ENCODE data around the gene SOWAHA. TPM values are rescaled to one million over a fixed set of nuclear protein-coding genes. Genes with fewer than 3 reads are reported as not detected.

SOWAHA gene
- total RNA-seq, 1 experiment from 2014 or later, result 0.20 TPM

DNA sequence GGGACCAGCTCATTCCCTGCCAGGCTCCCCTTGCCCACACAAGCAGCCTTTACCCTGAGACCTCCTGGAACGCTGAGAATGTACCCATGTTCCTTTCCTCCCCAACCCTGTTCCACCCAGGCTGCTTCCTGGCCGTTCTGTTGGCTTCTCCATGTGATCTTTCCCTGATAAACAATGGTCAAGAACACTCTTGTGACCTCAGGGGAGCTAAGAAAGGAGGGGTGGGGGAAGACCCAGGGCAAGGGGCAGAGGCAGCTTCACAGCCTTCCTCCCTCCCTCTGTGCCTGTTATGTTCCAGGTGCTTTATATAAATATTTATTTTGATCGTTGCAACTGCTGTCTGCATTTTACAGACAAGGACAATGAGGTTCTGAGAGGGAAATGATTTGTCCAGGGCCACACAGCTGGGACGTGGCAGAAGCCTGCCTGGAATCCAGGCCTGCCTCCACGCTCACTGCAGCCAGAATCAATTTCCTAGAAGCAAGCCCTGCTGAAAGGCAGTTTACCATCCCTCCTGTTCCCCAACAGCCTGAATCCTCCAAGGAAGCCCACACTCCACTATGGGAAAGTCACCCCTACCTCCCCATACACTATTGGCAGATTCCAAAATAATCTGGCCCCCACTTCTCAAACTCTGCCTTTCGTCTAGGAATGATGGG, 13.5 kb downstream of the SOWAHA start:
- Histone ChIP-seq H4K20me1 (ENCODE audit: control insufficient read depth, insufficient read depth, insufficient read length) (no peaks in the 10 kb centered on the region), H3K23ac (ENCODE audit: insufficient read length, low read depth, low read length) (no peak overlapping the region), H3K4ac (ENCODE audit: low read depth, low read length) (no peak overlapping the region), H2AK5ac (ENCODE audit: insufficient read length, low read length) (no peak overlapping the region), H3K4me2 (ENCODE audit: insufficient read depth, insufficient read length, low read length) (peak overlapping the region; percentile 18), H4K8ac (replicated peaks; ENCODE audit: insufficient read length, low read depth, low read length) (no peak overlapping the region), H3K23me2 (ENCODE audit: insufficient read length, low read depth, low read length, poor library complexity, severe bottlenecking) (peaks cover 25% of the 10 kb centered on the region), H3K27me3 (ENCODE audit: insufficient read depth, low read length) (peaks cover 25% of the 10 kb centered on the region; the same call in 1 of the 2 replicates), H2AFZ (ENCODE audit: low read length) (no peak overlapping the region), H2BK20ac (ENCODE audit: low read depth, low read length, poor library complexity, severe bottlenecking) (no peak overlapping the region), H3K27ac (ENCODE audit: insufficient read length, low read depth, low read length) (no peak overlapping the region), H2BK5ac (ENCODE audit: insufficient read length, low read length) (no peak overlapping the region), H3K14ac (ENCODE audit: insufficient read depth, low read length) (no peak overlapping the region), H3K9ac (ENCODE audit: extremely low read depth, insufficient read length, low read length) (no peak overlapping the region), H4K91ac (ENCODE audit: insufficient read length, low read depth, low read length) (no peak overlapping the region), H3K79me2 (ENCODE audit: insufficient read depth, low read length) (no peaks in the 10 kb centered on the region), H3K18ac (ENCODE audit: insufficient read length, low read depth, low read length) (no peak overlapping the region), H4K5ac (ENCODE audit: insufficient read length, low read depth, low read length) (no peak overlapping the region), H3K79me1 (ENCODE audit: insufficient read depth, low read depth, low read length, poor library complexity, severe bottlenecking) (no peaks in the 10 kb centered on the region), H3K9me3 (ENCODE audit: control insufficient read depth, low read depth, low read length) (no peaks in the 10 kb centered on the region), H3T11ph (ENCODE audit: low read length) (no peak overlapping the region), H2BK15ac (ENCODE audit: low read depth, low read length) (no peak overlapping the region), H3K4me1 (ENCODE audit: insufficient read depth, low read length) (peaks cover 3% of the 10 kb centered on the region), H2BK12ac (ENCODE audit: insufficient read length, low read depth, low read length) (no peak overlapping the region), H3K56ac (ENCODE audit: insufficient read length, low read depth, low read length) (no peak overlapping the region), H2BK120ac (ENCODE audit: low read depth, low read length, poor library complexity, severe bottlenecking) (no peak overlapping the region)
- Mint-ChIP-seq H3K36me3 (ENCODE audit: insufficient read depth in 1 of 3, low read depth in 3 of 3) (peaks cover 3 to 6% (median 4%) of the 10 kb centered on the region in 3 experiments; a peak in 6 of 7 replicates), H3K4me1 (peaks cover 11 to 23% of the 10 kb centered on the region in 2 experiments), H3K27me3 (ENCODE audit: low read depth) (peaks cover 70% of the 10 kb centered on the region), H3K9me3 (no peaks in the 10 kb centered on the region; a peak in 1 of 5 replicates), H3K27ac (no peak overlapping the region), H3K4me3 (peak overlapping the region; percentile 42)
- TF ChIP-seq, protein P1, sequence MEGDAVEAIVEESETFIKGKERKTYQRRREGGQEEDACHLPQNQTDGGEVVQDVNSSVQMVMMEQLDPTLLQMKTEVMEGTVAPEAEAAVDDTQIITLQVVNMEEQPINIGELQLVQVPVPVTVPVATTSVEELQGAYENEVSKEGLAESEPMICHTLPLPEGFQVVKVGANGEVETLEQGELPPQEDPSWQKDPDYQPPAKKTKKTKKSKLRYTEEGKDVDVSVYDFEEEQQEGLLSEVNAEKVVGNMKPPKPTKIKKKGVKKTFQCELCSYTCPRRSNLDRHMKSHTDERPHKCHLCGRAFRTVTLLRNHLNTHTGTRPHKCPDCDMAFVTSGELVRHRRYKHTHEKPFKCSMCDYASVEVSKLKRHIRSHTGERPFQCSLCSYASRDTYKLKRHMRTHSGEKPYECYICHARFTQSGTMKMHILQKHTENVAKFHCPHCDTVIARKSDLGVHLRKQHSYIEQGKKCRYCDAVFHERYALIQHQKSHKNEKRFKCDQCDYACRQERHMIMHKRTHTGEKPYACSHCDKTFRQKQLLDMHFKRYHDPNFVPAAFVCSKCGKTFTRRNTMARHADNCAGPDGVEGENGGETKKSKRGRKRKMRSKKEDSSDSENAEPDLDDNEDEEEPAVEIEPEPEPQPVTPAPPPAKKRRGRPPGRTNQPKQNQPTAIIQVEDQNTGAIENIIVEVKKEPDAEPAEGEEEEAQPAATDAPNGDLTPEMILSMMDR (conservative IDR thresholded peaks at IDR 0.05), result no peak
- DNase-seq, result no peak
- no CpG with 5 or more reads among the region's 6 CpGs for WGBS (ENCODE audit: extremely low coverage, insufficient read length, low lambda C conversion rate)
